HepG2 (cell line): Measurements from ENCODE around the gene TTPAL. TPM values are rescaled to one million over a fixed set of nuclear protein-coding genes. Genes with fewer than 3 reads are reported as not detected.
A peak's percentile ranks its signal among the peaks of the same experiment; 100 is the strongest.

Experiments
- FOXO4 ChIP-seq: sonication (generic); formaldehyde crosslinking; conservative IDR thresholded peaks from 2 replicates; pipeline ENCODE4 v1.8.1; 2023; ENCODE audit warnings: missing genetic modification reagents
- NFAT5 ChIP-seq: sonication (generic); formaldehyde crosslinking; IDR thresholded peaks from 2 replicates; pipeline ENCODE4 v1.4.0; 2020; ENCODE audit warnings: missing genetic modification reagents
- POLR2A ChIP-seq, 2 experiments: IDR thresholded peaks; 2 replicates each; pipeline ENCODE4 v1.6.1; 2011; ENCODE audit warnings: low read depth in 2 of 2, low read length in 2 of 2, mild to moderate bottlenecking in 1 of 2, moderate library complexity in 1 of 2; ENCODE audit not compliant: insufficient read depth in 1 of 2
- TFE3 ChIP-seq: IDR thresholded peaks from 2 replicates; pipeline ENCODE4 v1.6.1; 2016
- THYN1 ChIP-seq: sonication (generic); formaldehyde crosslinking; IDR thresholded peaks from 2 replicates; pipeline ENCODE4 v1.8.1; 2023; ENCODE audit warnings: low read depth, mild to moderate bottlenecking, moderate library complexity, missing genetic modification reagents, borderline replicate concordance
- ZBTB3 ChIP-seq: sonication (generic); formaldehyde crosslinking; IDR thresholded peaks from 2 replicates; pipeline ENCODE4 v1.4.0; 2020; ENCODE audit warnings: low read depth, mild to moderate bottlenecking, moderate library complexity, missing genetic modification reagents, borderline replicate concordance
- ZNF616 ChIP-seq: sonication (generic); formaldehyde crosslinking; IDR thresholded peaks from 2 replicates; pipeline ENCODE4 v1.5.0; 2020; ENCODE audit warnings: low read depth, mild to moderate bottlenecking, missing genetic modification reagents
- ZNF766 ChIP-seq: sonication (generic); formaldehyde crosslinking; IDR thresholded peaks from 2 replicates; pipeline ENCODE4 v1.5.0; 2020; ENCODE audit warnings: missing genetic modification reagents, borderline replicate concordance
- ZNF788 ChIP-seq: sonication (generic); formaldehyde crosslinking; IDR thresholded peaks from 2 replicates; pipeline ENCODE4 v1.5.0; 2020; ENCODE audit warnings: mild to moderate bottlenecking, missing genetic modification reagents, borderline replicate concordance
- ZNF839 ChIP-seq: sonication (generic); formaldehyde crosslinking; IDR thresholded peaks from 2 replicates; pipeline ENCODE4 v1.4.0; 2020; ENCODE audit warnings: missing genetic modification reagents, mild to moderate bottlenecking, borderline replicate concordance
- polyA plus RNA-seq, 8 experiments: library from polyadenylated mRNA; depleted of rRNA in 3 of 8; stranded (reverse) in 7 of 8; unstranded in 1 of 8; fragments of >200 nt; fragmentation: Illumina TruSeq in 4 of 8; extraction: Trizol in 4 of 8; gene quantifications; 2 replicates each; pipeline versions ENCODE4 v1.2.1 to v1.2.3, GENCODE V29; 2011 to 2016; ENCODE audit warnings: low read depth in 4 of 8, missing spikeins in 1 of 8, mixed read lengths in 1 of 8; ENCODE audit not compliant: insufficient read depth in 1 of 8
- total RNA-seq, 5 experiments: library from RNA; depleted of rRNA; stranded (reverse); fragments of >200 nt; fragmentation: Illumina TruSeq; extraction: Trizol; gene quantifications; 2 replicates each; pipeline ENCODE4 v1.2.3, GENCODE V29; 2016; ENCODE audit warnings: low read depth in 1 of 5
- TF ChIP-seq, protein P1 (sequence below): sonication (generic); formaldehyde crosslinking; IDR thresholded peaks from 2 replicates; pipeline ENCODE4; 2020; ENCODE audit warnings: missing genetic modification reagents, mild to moderate bottlenecking, borderline replicate concordance
- TF ChIP-seq, protein P2 (sequence below): sonication (generic); formaldehyde crosslinking; IDR thresholded peaks from 2 replicates; pipeline ENCODE4 v1.4.0; 2020; ENCODE audit warnings: missing genetic modification reagents, borderline replicate concordance

TTPAL gene
- total and polyA plus RNA-seq, 2 of the 13 experiments (the other 11 are each of a cell fraction or from before 2014, with no cell fraction given) = 4.3 to 18.8 TPM

DNA sequence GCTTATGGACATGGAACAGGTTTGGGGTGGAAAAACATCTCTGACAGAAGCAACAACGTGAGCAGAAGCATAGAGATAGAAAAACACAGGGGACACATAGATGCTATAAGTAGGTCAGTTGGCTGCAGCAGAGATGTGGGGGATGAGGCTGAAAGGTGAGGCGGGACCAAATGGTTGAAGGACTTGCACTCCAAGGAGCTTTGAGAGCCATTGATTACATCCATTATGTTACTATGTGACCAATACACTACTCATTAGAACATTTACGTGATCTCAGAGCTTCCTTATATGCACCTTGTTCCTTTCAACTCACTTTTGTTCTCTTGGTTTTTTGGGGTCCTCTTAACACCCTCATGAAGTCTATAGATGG is 47.9 kb upstream of the TTPAL start (continued):
- TF ChIP-seq, protein P1, sequence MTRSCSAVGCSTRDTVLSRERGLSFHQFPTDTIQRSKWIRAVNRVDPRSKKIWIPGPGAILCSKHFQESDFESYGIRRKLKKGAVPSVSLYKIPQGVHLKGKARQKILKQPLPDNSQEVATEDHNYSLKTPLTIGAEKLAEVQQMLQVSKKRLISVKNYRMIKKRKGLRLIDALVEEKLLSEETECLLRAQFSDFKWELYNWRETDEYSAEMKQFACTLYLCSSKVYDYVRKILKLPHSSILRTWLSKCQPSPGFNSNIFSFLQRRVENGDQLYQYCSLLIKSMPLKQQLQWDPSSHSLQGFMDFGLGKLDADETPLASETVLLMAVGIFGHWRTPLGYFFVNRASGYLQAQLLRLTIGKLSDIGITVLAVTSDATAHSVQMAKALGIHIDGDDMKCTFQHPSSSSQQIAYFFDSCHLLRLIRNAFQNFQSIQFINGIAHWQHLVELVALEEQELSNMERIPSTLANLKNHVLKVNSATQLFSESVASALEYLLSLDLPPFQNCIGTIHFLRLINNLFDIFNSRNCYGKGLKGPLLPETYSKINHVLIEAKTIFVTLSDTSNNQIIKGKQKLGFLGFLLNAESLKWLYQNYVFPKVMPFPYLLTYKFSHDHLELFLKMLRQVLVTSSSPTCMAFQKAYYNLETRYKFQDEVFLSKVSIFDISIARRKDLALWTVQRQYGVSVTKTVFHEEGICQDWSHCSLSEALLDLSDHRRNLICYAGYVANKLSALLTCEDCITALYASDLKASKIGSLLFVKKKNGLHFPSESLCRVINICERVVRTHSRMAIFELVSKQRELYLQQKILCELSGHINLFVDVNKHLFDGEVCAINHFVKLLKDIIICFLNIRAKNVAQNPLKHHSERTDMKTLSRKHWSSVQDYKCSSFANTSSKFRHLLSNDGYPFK (CRISPR knock-in tag) = no peak
- TF ChIP-seq ZNF766 (0 out of 2 replicates have a peak, but pooled peaks have one; percentile 1), ZNF616 (CRISPR knock-in tag) (no peak), THYN1 (no peak), ZBTB3 (CRISPR knock-in tag) (no peak), FOXO4 (no peak), ZNF839 (CRISPR knock-in tag) (0 out of 2 replicates have a peak, but pooled peaks have one; percentile 0), POLR2A (IDR thresholded peaks at IDR 0.05; ENCODE audit: insufficient read depth in 1 of 2, low read depth in 2 of 2, low read length in 2 of 2) (peak; percentile 33 to 51; a peak in 2 of 4 replicates), TFE3 (no peak), ZNF788 (0 out of 2 replicates have a peak, but pooled peaks have one; percentile 1), NFAT5 (CRISPR knock-in tag) (no peak)
- TF ChIP-seq, protein P2, sequence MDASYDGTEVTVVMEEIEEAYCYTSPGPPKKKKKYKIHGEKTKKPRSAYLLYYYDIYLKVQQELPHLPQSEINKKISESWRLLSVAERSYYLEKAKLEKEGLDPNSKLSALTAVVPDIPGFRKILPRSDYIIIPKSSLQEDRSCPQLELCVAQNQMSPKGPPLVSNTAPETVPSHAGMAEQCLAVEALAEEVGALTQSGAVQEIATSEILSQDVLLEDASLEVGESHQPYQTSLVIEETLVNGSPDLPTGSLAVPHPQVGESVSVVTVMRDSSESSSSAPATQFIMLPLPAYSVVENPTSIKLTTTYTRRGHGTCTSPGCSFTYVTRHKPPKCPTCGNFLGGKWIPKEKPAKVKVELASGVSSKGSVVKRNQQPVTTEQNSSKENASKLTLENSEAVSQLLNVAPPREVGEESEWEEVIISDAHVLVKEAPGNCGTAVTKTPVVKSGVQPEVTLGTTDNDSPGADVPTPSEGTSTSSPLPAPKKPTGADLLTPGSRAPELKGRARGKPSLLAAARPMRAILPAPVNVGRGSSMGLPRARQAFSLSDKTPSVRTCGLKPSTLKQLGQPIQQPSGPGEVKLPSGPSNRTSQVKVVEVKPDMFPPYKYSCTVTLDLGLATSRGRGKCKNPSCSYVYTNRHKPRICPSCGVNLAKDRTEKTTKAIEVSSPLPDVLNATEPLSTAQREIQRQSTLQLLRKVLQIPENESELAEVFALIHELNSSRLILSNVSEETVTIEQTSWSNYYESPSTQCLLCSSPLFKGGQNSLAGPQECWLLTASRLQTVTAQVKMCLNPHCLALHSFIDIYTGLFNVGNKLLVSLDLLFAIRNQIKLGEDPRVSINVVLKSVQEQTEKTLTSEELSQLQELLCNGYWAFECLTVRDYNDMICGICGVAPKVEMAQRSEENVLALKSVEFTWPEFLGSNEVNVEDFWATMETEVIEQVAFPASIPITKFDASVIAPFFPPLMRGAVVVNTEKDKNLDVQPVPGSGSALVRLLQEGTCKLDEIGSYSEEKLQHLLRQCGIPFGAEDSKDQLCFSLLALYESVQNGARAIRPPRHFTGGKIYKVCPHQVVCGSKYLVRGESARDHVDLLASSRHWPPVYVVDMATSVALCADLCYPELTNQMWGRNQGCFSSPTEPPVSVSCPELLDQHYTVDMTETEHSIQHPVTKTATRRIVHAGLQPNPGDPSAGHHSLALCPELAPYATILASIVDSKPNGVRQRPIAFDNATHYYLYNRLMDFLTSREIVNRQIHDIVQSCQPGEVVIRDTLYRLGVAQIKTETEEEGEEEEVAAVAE (CRISPR knock-in tag) = no peak
